KG1 (cell line): ENCODE measurements around the gene B4GALT3.
A peak's percentile ranks its signal among the peaks of the same experiment; 100 is the strongest.

Experiments used
- DNase-seq: peaks from one replicate; lab custom pipeline; 2025; lab: John Stamatoyannopoulos, UW

Gene B4GALT3

GRCh38 chr1:161206411-161207140, 29.3 kb upstream of the B4GALT3 start:
- DNase-seq, result no peak

- DNase-seq, result peak; percentile 96
Observed at GRCh38 chr1:161201836-161202712, 24.8 kb upstream of the B4GALT3 start, which contains the start of gene NDUFS2. Gene NDUFS2 (plus strand): TSS chr1:161202367. CDS start chr1:161202386, 19 bp downstream.

- no peak for DNase-seq
Observed at GRCh38 chr1:161200992-161201835, 23.9 kb upstream of the B4GALT3 start.

- DNase-seq, result peak; percentile 23
Observed at GRCh38 chr1:161200421-161200991, 23.2 kb upstream of the B4GALT3 start.

GRCh38 chr1:161199506-161200139, 22.3 kb upstream of the B4GALT3 start:
- no peak for DNase-seq

- no peak for DNase-seq
Observed at GRCh38 chr1:161198897-161199431, 21.7 kb upstream of the B4GALT3 start, which contains the start of gene ADAMTS4. Gene ADAMTS4 (minus strand): TSS chr1:161199054. CDS start chr1:161198627, 427 bp downstream.

- no peak for DNase-seq
Observed at GRCh38 chr1:161198194-161198896, 21.0 kb upstream of the B4GALT3 start.

GRCh38 chr1:161197560-161198193, 20.4 kb upstream of the B4GALT3 start:
- no peak for DNase-seq

- DNase-seq, result no peak
Observed at GRCh38 chr1:161196521-161197451, 19.5 kb upstream of the B4GALT3 start.

- DNase-seq, result no peak
Observed at GRCh38 chr1:161196111-161196510, 18.8 kb upstream of the B4GALT3 start.

- no peak for DNase-seq
Observed at GRCh38 chr1:161195171-161195570, 17.9 kb upstream of the B4GALT3 start.

GRCh38 chr1:161193561-161194235, 16.4 kb upstream of the B4GALT3 start:
- DNase-seq, result no peak

- peak; percentile 54 for DNase-seq
Observed at GRCh38 chr1:161192476-161193465, 15.5 kb upstream of the B4GALT3 start.

GRCh38 chr1:161191971-161192370, 14.7 kb upstream of the B4GALT3 start:
- DNase-seq, result no peak

GRCh38 chr1:161190962-161191521, 13.7 kb upstream of the B4GALT3 start:
- DNase-seq, result no peak

GRCh38 chr1:161189036-161189435, 11.7 kb upstream of the B4GALT3 start:
- DNase-seq, result no peak
